ENCODE data around the gene ZNF576.

ZNF576 gene

GRCh38 chr19:43619262-43620060 lies 23.1 kb downstream of the ZNF576 start, which contains the start of gene ZNF428:
Gene ZNF428 (minus strand): TSS chr19:43619629. CDS start chr19:43614304, 5,325 bp downstream.
- Histone ChIP-seq H3K27ac (peak within 1 kb of the TSS; percentile 76), H3K79me2 (ENCODE audit: insufficient read depth, low read depth) (peaks cover 13% of the 10 kb centered on the region; the same call in 1 of the 2 replicates), H2AFZ (ENCODE audit: low read depth) (peak within 1 kb of the TSS; percentile 78), H3K4me3 (IDR thresholded peaks at IDR 0.05; ENCODE audit: insufficient read depth, low read depth, low read length) (no peak within 1 kb of the TSS), H3K4me2 (peak within 1 kb of the TSS; percentile 76), H3K36me3 (ENCODE audit: insufficient read depth) (no peaks in the 10 kb centered on the region), H4K20me1 (ENCODE audit: insufficient read depth) (no peaks in the 10 kb centered on the region), H3K4me1 (ENCODE audit: low read depth, poor library complexity, severe bottlenecking) (peaks cover 13% of the 10 kb centered on the region), H3K27me3 (ENCODE audit: insufficient read depth, low read depth) (no peaks in the 10 kb centered on the region), H3K9ac (peak within 1 kb of the TSS; percentile 70)
- no peak for TF ChIP-seq CTCF (conservative IDR thresholded peaks at IDR 0.05; ENCODE audit: low read depth, low read length)

- peak overlapping the region; percentile 78 for H2AFZ ChIP-seq (ENCODE audit: low read depth)
- no peak for TF ChIP-seq CTCF (conservative IDR thresholded peaks at IDR 0.05; ENCODE audit: low read depth, low read length)
- peak overlapping the region; percentile 70; the same call in 1 of the 2 replicates for H3K9ac ChIP-seq
Observed at GRCh38 chr19:43620061-43621001, 23.9 kb downstream of the ZNF576 start.

GRCh38 chr19:43622070-43622469 lies 25.7 kb downstream of the ZNF576 start:
- Histone ChIP-seq H2AFZ (ENCODE audit: low read depth) (no peak overlapping the region), H3K4me3 (IDR thresholded peaks at IDR 0.05; ENCODE audit: insufficient read depth, low read depth, low read length) (no peak overlapping the region), H3K79me2 (ENCODE audit: insufficient read depth, low read depth) (peaks cover 13% of the 10 kb centered on the region; the same call in 1 of the 2 replicates), H4K20me1 (ENCODE audit: insufficient read depth) (no peaks in the 10 kb centered on the region), H3K27ac (no peak overlapping the region), H3K36me3 (ENCODE audit: insufficient read depth) (no peaks in the 10 kb centered on the region), H3K4me2 (no peak overlapping the region), H3K27me3 (ENCODE audit: insufficient read depth, low read depth) (no peaks in the 10 kb centered on the region), H3K4me1 (ENCODE audit: low read depth, poor library complexity, severe bottlenecking) (peaks cover 16% of the 10 kb centered on the region), H3K9ac (no peak overlapping the region)
- no peak for TF ChIP-seq CTCF (conservative IDR thresholded peaks at IDR 0.05; ENCODE audit: low read depth, low read length)

More at GRCh38 chr19:43620061-43621001, 23.9 kb downstream of the ZNF576 start:
- H3K27me3 ChIP-seq (ENCODE audit: insufficient read depth, low read depth): no peaks in the 10 kb centered on the region
- H3K4me3 ChIP-seq (IDR thresholded peaks at IDR 0.05; ENCODE audit: insufficient read depth, low read depth, low read length): no peak overlapping the region
- H4K20me1 ChIP-seq (ENCODE audit: insufficient read depth): no peaks in the 10 kb centered on the region
- no peaks in the 10 kb centered on the region for H3K36me3 ChIP-seq (ENCODE audit: insufficient read depth)
- peaks cover 16% of the 10 kb centered on the region for H3K4me1 ChIP-seq (ENCODE audit: low read depth, poor library complexity, severe bottlenecking)
- H3K4me2 ChIP-seq: peak overlapping the region; percentile 69
- H3K27ac ChIP-seq: peak overlapping the region; percentile 76; the same call in 1 of the 2 replicates
- peaks cover 13% of the 10 kb centered on the region; the same call in 1 of the 2 replicates for H3K79me2 ChIP-seq (ENCODE audit: insufficient read depth, low read depth)

- TF ChIP-seq CTCF (conservative IDR thresholded peaks at IDR 0.05; ENCODE audit: low read depth, low read length): no peak
Observed at GRCh38 chr19:43622956-43623355, 26.6 kb downstream of the ZNF576 start.

More at GRCh38 chr19:43622956-43623355, 26.6 kb downstream of the ZNF576 start:
- no peak overlapping the region for H2AFZ ChIP-seq (ENCODE audit: low read depth)
- no peaks in the 10 kb centered on the region for H3K27me3 ChIP-seq (ENCODE audit: insufficient read depth, low read depth)
- no peak overlapping the region for H3K4me2 ChIP-seq
- peaks cover 16% of the 10 kb centered on the region for H3K4me1 ChIP-seq (ENCODE audit: low read depth, poor library complexity, severe bottlenecking)
- H3K27ac ChIP-seq: no peak overlapping the region
- no peak overlapping the region for H3K9ac ChIP-seq
- no peaks in the 10 kb centered on the region for H3K36me3 ChIP-seq (ENCODE audit: insufficient read depth)
- no peaks in the 10 kb centered on the region for H4K20me1 ChIP-seq (ENCODE audit: insufficient read depth)
- no peak overlapping the region for H3K4me3 ChIP-seq (IDR thresholded peaks at IDR 0.05; ENCODE audit: insufficient read depth, low read depth, low read length)
- peaks cover 8% of the 10 kb centered on the region; the same call in 1 of the 2 replicates for H3K79me2 ChIP-seq (ENCODE audit: insufficient read depth, low read depth)
